Left lung (tissue), 10 donors: ENCODE measurements around the gene ABHD2. TPM values are rescaled to one million over a fixed set of nuclear protein-coding genes. Genes with fewer than 3 reads are reported as not detected.

ENCODE experiments used
- ATAC-seq: fragments of 200-7000 bp; cut with Tn5 transposase; one replicate; pipeline ENCODE4 v1.9.1; 2020; ENCODE audit warnings: moderate library complexity
- DNase-seq, 4 donors: peaks; one replicate each; pipeline ENCODE4 v3.0.0-alpha.2; 2013 to 2020
- H3K27ac ChIP-seq, 2 donors: fragments of 200-600 bp; sonication (generic) in 1 of 2; one replicate each; pipeline versions ENCODE4 v1.5.0 to v1.8.0; 2020 to 2021
- H3K27me3 ChIP-seq, 2 donors: fragments of 200-600 bp; sonication (generic) in 1 of 2; one replicate each; pipeline versions ENCODE4 v1.5.0 to v1.8.0; 2020 to 2021
- H3K36me3 ChIP-seq, 2 donors: fragments of 200-600 bp; sonication (generic) in 1 of 2; one replicate each; pipeline versions ENCODE4 v1.5.0 to v1.8.0; 2020 to 2021
- H3K4me1 ChIP-seq, 2 donors: fragments of 200-600 bp; one replicate each; pipeline ENCODE4 v1.8.0; 2021
- H3K4me3 ChIP-seq, 2 donors: fragments of 200-600 bp; sonication (generic) in 1 of 2; one replicate each; pipeline versions ENCODE4 v1.5.0 to v1.8.0; 2020 to 2021; ENCODE audit warnings: mild to moderate bottlenecking in 1 of 2
- H3K9me3 ChIP-seq, 2 donors: fragments of 200-600 bp; sonication (generic) in 1 of 2; one replicate each; pipeline versions ENCODE4 v1.5.0 to v1.8.0; 2020 to 2021
- CTCF ChIP-seq, 2 donors: fragments of 200-600 bp; sonication (generic) in 1 of 2; IDR thresholded peaks; one replicate each; pipeline versions ENCODE4 v1.5.0 to v1.8.0; 2021; ENCODE audit warnings: antibody characterized with exemption in 2 of 2
- intact Hi-C, 2 donors: fragments of 100-400 bp; cut with DNase I; formaldehyde crosslinking; loops; one replicate each; pipeline versions ENCODE4 v1.11.2 to v1.14.2; 2022
- polyA plus RNA-seq, 6 donors: library from polyadenylated mRNA; unstranded; fragments of 120-200 nt; gene quantifications; one replicate each; pipeline ENCODE4 v1.2.1, GENCODE V29; 2013; ENCODE audit not compliant: insufficient read length in 6 of 6
- total RNA-seq, 2 donors: library from RNA; stranded (reverse); fragmentation: NEBNext Ultra II Directional; extraction: Animal tissue kit (Norgen Biotek cat#: 25700); gene quantifications; one replicate each; pipeline ENCODE4 v1.2.1, GENCODE V29; 2021
- donor health status: DM: no; HTN: yes; CAD: no.
- donor health status: DM: no; HTN: no; CAD: no.

The ABHD2 gene
- total and polyA plus RNA-seq, 8 donors, result 35.4 to 231 (median 46.9) TPM

GRCh38 chr15:89218531-89218930, 130.3 kb downstream of the ABHD2 start:
- no peak for TF ChIP-seq CTCF (IDR thresholded peaks at IDR 0.05)
- Histone ChIP-seq H3K9me3 (no peaks in the 10 kb centered on the region), H3K4me1 (no peaks in the 10 kb centered on the region), H3K27ac (no peak overlapping the region), H3K27me3 (no peaks in the 10 kb centered on the region), H3K36me3 (no peaks in the 10 kb centered on the region), H3K4me3 (no peak overlapping the region)
- ATAC-seq (no peak), DNase-seq (no peak)
- intact Hi-C loops, result no loop called here

GRCh38 chr15:89221543-89221942, 133.3 kb downstream of the ABHD2 start, which contains the start of gene RLBP1:
RLBP1 (minus strand) TSS chr15:89221579; CDS start chr15:89218975, 2,604 bp downstream.
- ATAC-seq, result no peak
- H3K9me3 ChIP-seq, result no peaks in the 10 kb centered on the region
- DNase-seq, result no peak
- H3K36me3 ChIP-seq, result no peaks in the 10 kb centered on the region
- H3K27ac ChIP-seq, result no peak within 1 kb of the TSS
- intact Hi-C loops, result no loop called here
- H3K27me3 ChIP-seq, result no peaks in the 10 kb centered on the region
- no peaks in the 10 kb centered on the region for H3K4me1 ChIP-seq
- TF ChIP-seq CTCF (IDR thresholded peaks at IDR 0.05), result no peak
- no peak within 1 kb of the TSS for H3K4me3 ChIP-seq

- DNase-seq (no peak), ATAC-seq (no peak)
- Histone ChIP-seq H3K4me3 (no peak overlapping the region), H3K27me3 (no peaks in the 10 kb centered on the region), H3K9me3 (no peaks in the 10 kb centered on the region), H3K27ac (no peak overlapping the region), H3K36me3 (no peaks in the 10 kb centered on the region), H3K4me1 (no peaks in the 10 kb centered on the region)
- intact Hi-C loops, result no loop called here
- no peak for TF ChIP-seq CTCF (IDR thresholded peaks at IDR 0.05)
Measured at GRCh38 chr15:89225588-89225987, 137.3 kb downstream of the ABHD2 start.

GRCh38 chr15:89226359-89227221, 138.3 kb downstream of the ABHD2 start:
- ATAC-seq (no peak), DNase-seq (no peak)
- intact Hi-C loops, result no loop called here
- Histone ChIP-seq H3K36me3 (no peaks in the 10 kb centered on the region), H3K4me1 (no peaks in the 10 kb centered on the region), H3K27ac (no peak overlapping the region), H3K4me3 (no peak overlapping the region), H3K9me3 (no peaks in the 10 kb centered on the region), H3K27me3 (no peaks in the 10 kb centered on the region)
- no peak for TF ChIP-seq CTCF (IDR thresholded peaks at IDR 0.05)

GRCh38 chr15:89227425-89227824, 139.2 kb downstream of the ABHD2 start:
- intact Hi-C loops, result no loop called here
- Histone ChIP-seq H3K9me3 (no peaks in the 10 kb centered on the region), H3K4me1 (no peaks in the 10 kb centered on the region), H3K27me3 (no peaks in the 10 kb centered on the region), H3K27ac (no peak overlapping the region), H3K4me3 (no peak overlapping the region), H3K36me3 (no peaks in the 10 kb centered on the region)
- DNase-seq (no peak), ATAC-seq (no peak)
- no peak for TF ChIP-seq CTCF (IDR thresholded peaks at IDR 0.05)
